KBM-7 (cell line): ENCODE measurements around the gene PSMC5.

ENCODE experiments used
- DNase-seq: peaks from one replicate; pipeline ENCODE4 v3.0.0-alpha.2; 2015
- in situ Hi-C: fragments of 300-500 bp; cut with MboI; formaldehyde crosslinking; loops from 2 replicates; pipeline ENCODE4 v1.14.3; 2020; ENCODE audit warnings: low sequenced_read_pairs, low pct_unique_long_range_greater_than_20kb, mixed read lengths

PSMC5 gene

DNA sequence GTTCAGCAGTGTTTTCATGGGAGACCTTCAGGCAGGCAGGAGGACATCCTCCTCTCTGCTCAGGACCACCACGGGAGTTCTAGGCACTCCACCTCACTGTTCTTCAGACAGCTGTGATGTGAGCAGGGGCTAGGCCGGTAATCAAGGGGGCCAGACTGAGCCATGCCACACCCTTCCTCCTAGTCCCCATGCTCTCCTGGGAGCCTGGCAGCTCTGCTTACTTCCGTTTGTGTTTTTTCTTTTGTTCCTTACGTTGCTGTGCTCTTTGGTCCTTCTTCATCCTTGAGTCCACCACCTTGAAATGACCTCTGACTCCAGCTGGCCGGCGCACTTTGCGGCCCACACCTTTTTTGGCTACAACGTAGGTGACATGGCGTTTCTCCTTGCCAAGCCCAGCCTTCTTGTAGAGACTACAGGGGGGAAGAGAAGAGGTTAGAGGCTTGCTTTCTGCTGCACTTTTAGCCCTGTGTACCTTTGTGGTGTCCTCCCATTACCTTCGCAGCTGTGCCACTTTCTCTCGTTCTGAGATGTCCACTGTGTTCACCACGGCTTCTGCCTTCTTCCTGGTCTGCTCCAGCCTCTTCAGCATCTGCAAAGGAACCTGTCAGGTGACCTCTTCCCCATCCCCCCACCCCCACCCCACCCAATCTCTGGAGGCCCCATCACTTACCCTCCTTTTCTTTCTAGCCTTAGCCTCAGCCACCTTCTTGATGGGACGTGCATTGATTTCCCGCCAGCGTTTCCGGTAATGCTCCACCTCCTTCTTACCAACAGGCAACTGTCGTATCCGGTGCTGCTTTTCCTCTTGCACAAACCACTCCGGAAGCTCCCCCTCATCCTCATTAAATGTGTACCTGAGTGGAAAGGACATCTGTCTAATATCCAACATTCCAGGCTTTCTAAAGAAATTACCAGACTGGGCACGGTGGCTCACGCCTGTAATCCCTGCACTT is 7.4 kb upstream of the PSMC5 start:
- no peak for DNase-seq
- in situ Hi-C loops, result no loop called here

DNA sequence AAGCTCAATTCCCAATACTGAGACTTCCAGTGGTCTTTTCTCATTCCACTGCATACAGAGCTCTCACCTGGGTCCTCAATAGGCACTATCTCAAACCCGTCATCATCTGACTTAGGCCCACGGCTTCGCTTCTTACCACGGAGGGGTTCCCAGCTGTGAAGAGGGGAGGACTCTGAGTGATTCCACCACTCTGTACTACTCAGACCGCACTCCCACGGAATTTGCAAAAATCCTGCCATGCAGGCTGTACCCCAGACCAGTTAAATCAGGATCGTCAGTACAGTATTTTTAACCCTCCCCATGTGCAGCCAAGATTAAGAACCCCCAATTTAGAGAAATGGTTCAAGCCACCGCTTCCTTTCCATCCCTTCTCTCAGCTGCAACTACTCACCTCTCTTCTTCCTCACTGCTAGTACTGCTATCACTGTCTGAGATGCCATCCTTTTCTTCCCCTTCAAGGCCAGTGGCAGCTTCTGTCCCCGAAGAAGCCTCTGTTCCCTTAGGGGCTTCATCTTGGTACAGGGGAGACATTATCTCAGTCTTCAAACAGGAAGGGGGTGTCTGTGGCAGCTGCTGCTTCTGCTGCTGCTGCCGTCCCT is 6.2 kb upstream of the PSMC5 start:
- in situ Hi-C loops, result no loop called here
- no peak for DNase-seq

DNA sequence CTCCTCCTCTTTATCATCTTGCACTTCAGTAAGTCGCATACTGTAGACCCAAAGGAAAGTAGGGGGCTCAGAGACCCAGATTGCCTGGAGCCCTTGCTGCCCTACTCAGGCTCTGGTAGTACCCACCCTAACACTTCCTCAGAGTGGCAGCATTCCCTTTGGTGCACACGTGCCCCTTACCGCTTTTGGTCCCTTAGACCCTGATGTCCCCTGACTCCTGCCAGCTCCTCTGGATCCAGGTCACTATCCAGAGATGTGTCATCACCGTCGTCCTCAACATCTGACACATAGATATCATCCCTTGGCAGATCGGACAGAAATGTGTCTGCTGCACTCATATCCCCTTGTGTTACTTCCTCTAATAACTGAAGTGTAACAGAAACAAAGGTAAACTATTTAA is 5.4 kb upstream of the PSMC5 start:
- in situ Hi-C loops, result no loop called here
- no peak for DNase-seq

DNA sequence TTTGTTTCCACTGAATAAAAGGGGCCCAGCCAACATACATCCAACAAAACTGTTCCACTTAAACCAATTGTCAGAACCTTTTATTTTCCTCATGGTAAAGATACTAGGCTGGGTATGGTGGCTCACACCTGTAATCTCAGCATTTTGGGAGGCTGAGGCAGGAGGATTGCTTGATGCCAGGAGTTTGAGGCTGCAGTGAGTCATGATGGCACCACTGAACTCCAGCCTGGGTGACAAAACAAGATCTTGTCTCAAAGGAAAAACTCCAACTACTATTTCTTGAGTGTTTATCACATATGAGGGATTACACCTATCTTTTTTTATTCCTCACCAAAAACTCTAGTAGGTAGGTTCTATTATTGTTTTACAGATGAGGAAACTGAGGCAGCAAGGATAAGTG is 4.7 kb upstream of the PSMC5 start:
- in situ Hi-C loops, result no loop called here

DNA sequence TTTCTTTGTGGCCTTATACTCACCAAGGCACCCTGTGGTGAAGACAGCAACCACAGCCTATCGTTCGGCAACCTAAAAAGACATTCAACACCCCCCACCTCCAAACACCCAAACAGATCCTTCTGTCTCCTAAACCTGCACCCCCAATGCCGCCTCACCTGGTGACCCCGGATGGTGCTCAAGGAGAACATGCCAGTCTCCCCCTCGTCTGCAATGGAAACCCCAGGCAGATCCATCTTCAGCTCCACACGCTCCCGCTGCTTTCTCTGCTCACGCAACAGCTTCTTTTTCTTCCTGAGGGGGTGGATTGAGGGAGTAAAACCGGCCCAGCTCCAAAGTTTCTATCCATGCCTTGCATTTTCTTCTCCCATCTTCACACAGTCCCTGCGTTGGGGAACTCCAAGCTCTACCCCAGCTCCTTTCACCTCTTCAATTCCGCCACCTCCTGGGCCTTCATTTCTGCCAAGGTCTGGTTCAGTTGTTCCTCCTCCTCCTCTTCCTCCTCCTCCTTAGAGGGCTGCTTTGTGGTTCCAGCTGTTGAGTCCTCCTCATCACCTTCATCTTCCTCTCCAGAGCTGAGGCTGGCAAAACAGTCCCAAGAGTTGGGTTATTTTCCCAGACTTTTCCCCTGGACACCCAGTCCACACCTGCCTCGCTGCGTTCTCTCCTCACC is 3.4 kb upstream of the PSMC5 start:
- no peak for DNase-seq
- in situ Hi-C loops, result no loop called here

More for the DNA sequence above, 4.7 kb upstream of the PSMC5 start:
- DNase-seq, result no peak

DNA sequence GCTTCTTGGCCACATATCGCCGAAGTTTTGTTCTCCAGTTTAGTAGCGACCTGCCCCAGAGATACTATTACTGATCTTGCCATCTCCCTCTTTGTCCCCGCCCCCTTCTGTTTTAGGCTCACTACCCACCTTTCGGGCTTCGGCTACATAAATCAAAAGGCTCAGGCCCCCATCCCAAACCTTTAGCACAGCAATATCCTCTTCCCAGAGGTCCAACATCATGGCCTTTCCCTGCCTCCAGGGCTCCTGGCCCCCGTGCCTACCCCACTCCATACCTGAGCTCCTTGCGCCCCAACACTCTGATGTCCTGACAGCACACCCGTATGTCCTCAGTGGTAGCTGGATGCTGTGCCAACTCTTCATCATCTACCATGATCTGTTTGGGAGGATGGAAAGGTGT is 2.9 kb upstream of the PSMC5 start:
- DNase-seq, result no peak
- in situ Hi-C loops, result no loop called here

DNA sequence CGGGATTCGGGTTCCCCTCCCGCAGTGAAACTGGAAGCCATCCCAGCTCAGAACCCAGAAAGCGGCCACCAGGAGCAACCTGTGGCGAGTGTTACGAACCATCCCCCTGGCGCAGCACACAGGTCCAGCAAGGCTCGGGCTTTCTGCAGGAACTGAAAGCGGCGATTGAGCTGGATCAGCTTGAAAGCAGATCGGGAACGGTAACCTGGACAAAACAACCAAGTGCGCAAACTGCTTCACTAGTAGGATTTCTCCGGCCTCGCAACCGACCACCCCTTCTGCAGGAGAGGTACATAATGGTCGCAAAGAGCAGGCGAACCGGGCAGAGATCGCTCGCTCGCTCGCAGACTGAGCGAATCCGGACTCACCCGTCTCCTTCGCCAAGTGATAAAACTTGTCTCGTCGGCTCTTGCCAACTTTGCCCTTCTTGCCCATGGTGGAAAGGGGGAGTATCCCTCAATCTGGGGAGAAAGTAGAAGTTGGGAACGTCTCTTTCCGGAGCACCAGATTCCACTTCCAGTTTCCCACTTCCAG is 696 bp upstream of the PSMC5 start:
- in situ Hi-C loops, result no loop called here
- DNase-seq, result no peak

DNA sequence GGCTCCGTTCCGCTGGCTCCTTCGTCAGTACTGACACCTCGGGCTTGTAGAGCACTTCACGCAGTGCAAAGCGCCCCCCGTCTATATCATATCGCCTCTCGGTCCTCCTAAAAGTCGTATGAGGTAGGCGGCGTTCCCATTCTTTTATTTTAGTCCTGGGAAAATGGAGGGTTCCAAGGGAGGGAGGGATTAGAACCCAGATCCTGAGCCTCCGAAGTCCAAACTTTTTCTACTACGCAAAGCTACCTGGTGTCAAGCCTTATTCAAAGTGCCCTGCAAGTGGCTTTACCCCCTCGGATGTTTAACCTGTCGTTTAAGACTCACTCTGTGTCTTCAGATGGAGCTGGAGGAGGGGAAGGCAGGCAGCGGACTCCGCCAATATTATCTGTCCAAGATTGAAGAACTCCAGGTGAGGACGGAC is 580 bp downstream of the PSMC5 start:
- in situ Hi-C loops, result no loop called here
- no peak for DNase-seq

DNA sequence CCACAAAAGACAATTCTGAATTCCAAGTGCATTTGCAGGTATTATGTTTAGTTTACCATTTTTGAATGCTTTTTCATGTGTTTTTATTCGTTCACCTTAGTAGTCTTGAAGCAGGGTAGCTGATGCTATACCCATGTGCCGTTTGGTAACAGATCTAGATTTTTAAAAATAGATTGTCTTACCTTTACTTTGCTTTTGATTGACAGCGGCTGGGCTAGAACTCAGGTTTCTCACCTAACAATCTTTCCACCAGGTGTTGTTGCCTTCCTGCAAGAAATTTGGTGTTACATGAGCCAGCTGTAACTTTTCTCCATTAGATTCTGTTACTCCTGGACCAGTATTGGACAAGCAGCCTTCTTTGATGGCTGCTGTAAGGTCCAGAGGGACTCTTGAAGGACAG is 1.7 kb downstream of the PSMC5 start:
- DNase-seq, result no peak
- in situ Hi-C loops, result no loop called here

DNA sequence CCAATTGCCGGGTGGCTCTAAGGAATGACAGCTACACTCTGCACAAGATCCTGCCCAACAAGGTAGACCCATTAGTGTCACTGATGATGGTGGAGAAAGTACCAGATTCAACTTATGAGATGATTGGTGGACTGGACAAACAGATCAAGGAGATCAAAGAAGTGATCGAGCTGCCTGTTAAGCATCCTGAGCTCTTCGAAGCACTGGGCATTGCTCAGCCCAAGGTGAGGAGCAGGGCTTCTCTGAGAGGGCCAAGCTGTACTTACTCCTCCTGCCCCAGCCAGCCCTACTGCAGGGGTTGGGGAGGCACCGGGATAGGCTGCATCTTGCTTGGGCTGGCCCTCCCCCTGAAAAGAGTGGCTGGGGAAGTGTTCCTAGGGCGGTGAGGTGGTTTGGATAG is 3.0 kb downstream of the PSMC5 start:
- in situ Hi-C loops, result no loop called here

DNA sequence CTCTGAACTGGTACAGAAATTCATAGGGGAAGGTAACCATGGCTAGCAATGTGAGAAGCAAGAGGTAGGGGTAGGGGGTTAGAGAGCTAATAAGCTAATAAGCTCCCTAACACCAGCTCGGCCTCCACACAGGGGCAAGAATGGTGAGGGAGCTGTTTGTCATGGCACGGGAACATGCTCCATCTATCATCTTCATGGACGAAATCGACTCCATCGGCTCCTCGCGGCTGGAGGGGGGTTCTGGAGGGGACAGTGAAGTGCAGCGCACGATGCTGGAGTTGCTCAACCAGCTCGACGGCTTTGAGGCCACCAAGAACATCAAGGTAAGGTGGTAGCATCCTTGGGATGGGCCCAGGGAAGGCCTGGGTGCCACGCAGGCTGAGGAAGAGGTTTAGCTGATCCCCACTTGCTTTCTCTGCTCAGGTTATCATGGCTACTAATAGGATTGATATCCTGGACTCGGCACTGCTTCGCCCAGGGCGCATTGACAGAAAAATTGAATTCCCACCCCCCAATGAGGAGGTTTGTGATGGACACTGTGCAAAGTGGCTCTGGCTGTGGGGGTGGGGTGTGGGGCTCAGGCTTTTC is 3.8 kb downstream of the PSMC5 start:
- in situ Hi-C loops, result no loop called here

More for the DNA sequence above, 3.0 kb downstream of the PSMC5 start:
- DNase-seq, result no peak

DNA sequence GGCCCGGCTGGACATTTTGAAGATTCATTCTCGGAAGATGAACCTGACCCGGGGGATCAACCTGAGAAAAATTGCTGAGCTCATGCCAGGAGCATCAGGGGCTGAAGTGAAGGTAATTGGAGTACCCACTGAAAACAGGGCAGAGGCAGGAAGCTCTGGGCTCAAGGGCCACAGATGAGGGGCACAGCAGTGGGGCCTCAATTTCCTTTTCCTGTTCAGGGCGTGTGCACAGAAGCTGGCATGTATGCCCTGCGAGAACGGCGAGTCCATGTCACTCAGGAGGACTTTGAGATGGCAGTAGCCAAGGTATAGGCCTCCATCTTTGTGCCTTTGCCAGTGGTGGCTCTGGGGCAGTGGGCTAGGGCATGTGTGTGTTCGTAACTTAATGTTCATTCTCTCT is 4.3 kb downstream of the PSMC5 start:
- no peak for DNase-seq
- in situ Hi-C loops, result no loop called here

More for the DNA sequence above, 3.8 kb downstream of the PSMC5 start:
- DNase-seq, result no peak

DNA sequence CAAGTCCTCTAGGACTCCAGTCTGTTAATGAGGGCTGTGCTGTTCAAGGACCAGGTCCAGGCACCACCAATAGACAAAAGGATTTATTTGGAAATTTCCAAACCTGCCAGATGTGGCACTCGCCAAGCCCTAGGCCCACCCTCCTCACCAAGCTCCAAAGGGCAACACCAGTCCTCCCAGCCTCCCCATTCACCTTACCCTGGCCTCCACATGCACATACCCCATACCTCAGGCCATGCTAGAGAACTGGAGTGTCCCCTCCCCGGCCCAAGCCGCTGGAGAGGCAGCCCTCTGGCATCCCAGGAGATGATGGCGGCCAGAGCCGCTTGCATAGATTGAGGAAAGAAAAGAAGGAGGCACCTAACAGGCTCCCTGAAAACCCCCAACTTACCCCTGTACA is 4.8 kb downstream of the PSMC5 start:
- in situ Hi-C loops, result no loop called here
- DNase-seq, result no peak

DNA sequence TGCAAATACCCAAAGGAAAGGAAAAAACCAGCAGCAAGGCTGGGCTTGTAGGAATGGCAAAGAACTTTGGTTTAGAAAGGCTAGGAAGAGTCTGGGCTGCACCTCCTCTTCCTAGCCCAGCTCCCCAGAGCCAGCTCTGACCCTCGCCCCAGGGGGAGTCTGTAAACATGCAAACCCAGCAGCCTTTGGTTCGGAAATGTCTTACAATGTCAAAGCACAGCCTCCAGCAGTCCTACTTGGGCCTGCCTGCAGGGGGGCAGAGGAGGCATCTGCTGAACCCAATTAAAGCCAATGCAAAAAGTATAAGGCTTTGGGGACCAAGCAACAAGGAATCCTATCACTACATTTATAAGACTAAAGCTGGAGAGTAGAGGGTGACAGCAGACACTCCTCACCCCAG is 5.2 kb downstream of the PSMC5 start:
- no peak for DNase-seq
- in situ Hi-C loops, result no loop called here

DNA sequence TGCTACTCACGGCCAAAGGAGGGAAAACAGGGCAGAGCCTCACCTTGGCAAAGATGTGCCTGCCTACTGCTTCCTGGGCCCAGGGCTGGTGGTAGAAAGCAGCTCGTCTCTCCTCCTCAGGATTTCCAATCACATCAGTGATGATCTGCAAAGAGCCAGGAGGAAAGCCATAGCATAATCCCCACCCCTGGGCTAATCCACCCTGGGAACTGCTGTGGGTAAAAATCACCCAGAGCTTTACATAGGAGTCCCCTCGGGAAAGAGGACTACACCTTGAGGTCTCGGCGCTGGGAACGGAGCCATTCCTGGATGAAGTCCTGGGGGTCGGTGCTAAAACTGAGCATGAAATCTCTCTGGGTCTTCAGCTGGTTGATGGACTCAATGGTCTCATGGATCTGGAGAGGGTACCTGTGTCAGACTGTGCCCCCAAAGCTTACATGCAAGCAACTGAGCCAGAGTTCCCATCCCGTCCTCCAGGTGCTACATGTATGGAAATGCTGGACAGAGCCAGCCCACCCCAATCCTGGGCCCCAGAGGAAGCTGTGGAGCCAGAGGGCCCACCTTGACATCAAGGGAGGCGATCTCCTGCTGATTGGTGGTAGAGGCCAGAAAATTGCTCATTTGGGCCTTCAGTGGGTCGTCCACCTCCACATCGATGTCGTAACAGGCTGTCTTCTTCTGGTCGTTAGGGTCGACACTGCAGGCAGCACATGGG is 6.0 kb downstream of the PSMC5 start:
- in situ Hi-C loops, result no loop called here
- DNase-seq, result no peak

DNA sequence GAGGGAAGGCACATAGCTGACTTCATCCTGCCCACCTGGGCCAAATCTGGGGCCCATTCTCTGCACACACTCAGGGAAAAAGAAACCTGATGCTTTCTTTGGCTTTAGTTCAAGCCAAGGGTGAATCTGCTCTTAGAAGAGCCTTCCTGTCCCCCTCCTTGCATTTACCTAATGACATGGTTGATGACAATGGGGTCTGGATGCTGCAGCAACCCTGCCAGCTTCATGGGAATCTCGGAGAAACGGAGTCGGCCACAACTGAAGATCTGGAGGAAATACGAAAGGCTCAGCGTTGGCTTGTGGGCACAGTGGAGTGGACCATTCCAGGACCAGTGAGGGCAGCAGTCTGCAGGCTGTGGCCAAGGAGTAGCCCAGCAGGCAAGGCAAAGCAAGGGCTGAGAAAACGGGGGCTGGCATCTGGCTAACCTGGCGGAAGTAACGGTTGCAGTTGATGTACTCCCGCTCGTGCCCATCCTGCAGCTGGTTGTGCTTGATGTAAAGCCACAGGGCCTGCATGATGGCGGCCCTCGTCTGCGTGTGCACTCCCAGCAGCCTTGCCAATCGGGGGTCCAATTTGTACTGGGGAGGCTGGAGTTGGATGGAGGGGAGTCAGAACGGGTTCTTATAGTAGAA is 6.6 kb downstream of the PSMC5 start:
- no peak for DNase-seq
- in situ Hi-C loops, result no loop called here

DNA sequence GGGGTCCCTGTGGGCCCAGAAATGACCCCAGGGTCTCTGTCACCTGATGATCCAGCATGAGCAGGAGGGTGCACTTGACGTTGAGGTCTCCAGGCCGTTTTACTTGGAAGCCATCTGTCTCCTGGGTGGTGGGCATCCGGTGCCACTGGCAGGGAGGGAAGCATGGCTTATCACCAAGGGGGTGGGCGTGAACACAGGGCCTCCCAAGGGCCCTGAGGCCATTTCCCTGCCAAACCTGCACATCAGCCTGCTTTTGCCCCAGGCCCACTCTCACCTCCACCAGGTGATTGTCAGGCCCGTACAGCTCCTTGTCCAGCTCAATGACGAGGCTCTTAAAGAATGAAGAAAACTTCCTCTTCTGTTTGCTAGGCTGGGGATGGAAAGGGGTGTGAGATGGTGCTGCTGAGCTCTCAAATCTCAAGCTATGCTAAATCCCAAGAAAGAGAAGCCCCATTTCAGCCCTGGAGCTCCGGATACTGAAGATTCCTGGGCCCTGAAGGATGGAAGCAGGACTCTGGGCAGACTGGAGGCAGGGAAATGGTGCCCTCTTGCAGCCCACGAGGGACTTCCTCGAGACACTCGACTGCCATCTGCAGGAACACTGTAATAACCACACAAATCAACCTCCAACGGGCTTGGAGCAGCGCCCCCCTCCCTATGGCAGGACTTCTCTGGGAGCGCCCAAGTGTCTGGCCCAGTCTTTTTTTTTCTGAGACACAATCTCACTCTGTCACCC is 7.4 kb downstream of the PSMC5 start:
- in situ Hi-C loops, result no loop called here
- peak; percentile 91 for DNase-seq

DNA sequence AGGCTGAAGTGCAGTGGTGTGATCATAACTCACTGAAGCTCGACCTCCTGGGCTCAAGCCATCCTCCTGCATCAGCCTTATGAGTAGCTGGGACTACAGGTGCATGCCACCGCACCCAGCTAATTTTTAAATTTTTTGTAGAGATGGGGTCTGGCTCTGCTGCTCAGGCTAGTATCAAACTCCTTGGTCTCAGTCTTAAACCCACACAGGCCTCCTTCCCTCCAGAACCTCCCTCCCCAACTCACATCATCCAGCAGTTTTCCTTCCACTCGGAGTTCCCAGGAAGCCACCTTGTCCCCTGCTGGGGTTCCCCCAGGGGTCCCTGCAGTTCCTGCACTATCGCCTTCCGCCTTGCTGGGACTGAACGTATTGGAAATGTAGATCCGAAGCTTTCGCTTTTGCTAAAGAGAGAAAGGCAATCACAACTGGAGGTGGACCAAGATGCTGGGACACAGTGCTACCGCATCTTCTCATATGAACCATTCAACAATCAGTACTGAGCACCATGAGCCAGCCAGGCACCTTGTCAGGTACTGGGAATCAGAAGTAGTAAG is 8.0 kb downstream of the PSMC5 start:
- in situ Hi-C loops, result no loop called here
- DNase-seq, result no peak
